ENCODE measurements around the gene MSI1. TPM values are rescaled to one million over a fixed set of nuclear protein-coding genes. Genes with fewer than 3 reads are reported as not detected.

Gene MSI1
- total and polyA plus RNA-seq, 2 of the 13 experiments (the other 11 are each of a cell fraction or from before 2014, with no cell fraction given), result 0.09 to 0.46 TPM

DNA sequence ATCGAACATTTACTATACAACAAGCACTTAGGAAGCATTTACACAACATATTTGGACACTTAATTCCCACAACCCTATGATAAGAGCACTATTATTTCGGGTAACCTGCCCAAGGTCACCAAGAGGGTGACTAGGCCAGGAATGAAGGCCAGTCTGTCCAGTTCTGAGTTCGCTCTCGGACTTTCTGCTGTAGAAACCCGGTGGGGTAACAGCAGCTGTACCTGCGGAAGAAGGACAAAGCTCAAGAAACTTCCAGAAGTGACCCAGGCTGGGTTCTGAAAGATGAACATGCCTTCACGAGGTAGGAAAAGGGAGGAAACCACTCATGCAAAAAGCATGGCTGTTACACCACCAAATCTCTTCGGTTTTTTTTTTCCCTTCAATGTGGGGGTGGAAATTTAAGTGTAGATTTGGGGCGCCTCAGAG, 52.2 kb downstream of the MSI1 start:
- no peaks in the 10 kb centered on the region for H3K9me3 ChIP-seq (ENCODE audit: low read length)
- ChIA-PET POLR2A (interaction anchor here (0.5 to 7.1 kb wide), 11 partner anchors 9 to 157 kb away, joined by 3 to 76 read pairs (median 4); partner anchors contain the start of genes RNU4-1, RNU4-2, RPLP0 and SIRT4), CTCF (ENCODE audit: low intra/inter-chr PET ratio, low total read pairs) (interaction anchor here (1.7 kb wide), 1 partner anchor 15 kb away, joined by 5 read pairs; the partner anchor contains the start of gene SIRT4)
- no peaks in the 10 kb centered on the region for H3K36me3 ChIP-seq (replicated peaks in 1 of 2; ENCODE audit: control insufficient read depth in 1 of 2, insufficient read depth in 2 of 2, low read length in 2 of 2)
- peak overlapping the region; percentile 70 to 82 (median 70) for H3K4me3 ChIP-seq (replicated peaks in 1 of 3; ENCODE audit: insufficient read depth in 1 of 3, low read depth in 2 of 3, low read length in 3 of 3)
- peaks cover 4% of the 10 kb centered on the region for H3K79me2 ChIP-seq (ENCODE audit: insufficient read depth, low read length)
- ATAC-seq, result peak; percentile 14
- peak overlapping the region; percentile 90 for H3K27ac ChIP-seq (ENCODE audit: extremely low read length, insufficient read depth, low read length)
- peaks cover 27% of the 10 kb centered on the region for H3K4me1 ChIP-seq (ENCODE audit: insufficient read depth, low read length)
- FAIRE-seq, result peak; percentile 32
- intact Hi-C loops (cut with micrococcal nuclease; ENCODE audit: unreplicated experiment) (no loop called here), in situ Hi-C loops (cut with HindIII; ENCODE audit: extremely low pct_ligation_motif_present, low pct_unique_long_range_greater_than_20kb) (no loop called here)
- peak overlapping the region; percentile 95 for H3K9ac ChIP-seq (ENCODE audit: insufficient read depth, low read depth, low read length)
- H2AFZ ChIP-seq (ENCODE audit: low read length), result no peak overlapping the region
- BruUV-seq (replicated peaks), result TSS peak; percentile 97
- H3K4me2 ChIP-seq (ENCODE audit: low read depth, low read length), result peak overlapping the region; percentile 95
- no peaks in the 10 kb centered on the region; a peak in 1 of 5 replicates for H3K27me3 ChIP-seq (ENCODE audit: control insufficient read depth in 1 of 2, insufficient read depth in 2 of 2, low read length in 2 of 2)
- WGBS (ENCODE audit: low lambda C conversion rate), result 5% methylated on average over 9 of the region's 9 CpGs
- H4K20me1 ChIP-seq (ENCODE audit: insufficient read depth, low read length), result no peaks in the 10 kb centered on the region
- peak; percentile 45 for DNase-seq (ENCODE audit: low spot score)
- no peak for TF ChIP-seq PBX3 (CRISPR knock-in tag; IDR thresholded peaks at IDR 0.05; ENCODE audit: borderline replicate concordance)
- TF ChIP-seq ZNF124 (CRISPR knock-in tag; IDR thresholded peaks at IDR 0.05), result 0 out of 2 replicates have a peak, but pooled peaks have one; percentile 13
- peak; percentile 41; the same call in 1 of the 2 replicates for TF ChIP-seq ZFY (CRISPR knock-in tag; IDR thresholded peaks at IDR 0.05)
- TF ChIP-seq POLR2A (IDR thresholded peaks at IDR 0.05; ENCODE audit: insufficient read depth in 1 of 2, low read depth in 2 of 2, low read length in 2 of 2), result peak in 1 of 2 experiments; percentile 2; a peak in 1 of 4 replicates
- 0 out of 2 replicates have a peak, but pooled peaks have one; percentile 7 for TF ChIP-seq KMT2B (CRISPR knock-in tag; IDR thresholded peaks at IDR 0.05)
- TF ChIP-seq, protein P1, sequence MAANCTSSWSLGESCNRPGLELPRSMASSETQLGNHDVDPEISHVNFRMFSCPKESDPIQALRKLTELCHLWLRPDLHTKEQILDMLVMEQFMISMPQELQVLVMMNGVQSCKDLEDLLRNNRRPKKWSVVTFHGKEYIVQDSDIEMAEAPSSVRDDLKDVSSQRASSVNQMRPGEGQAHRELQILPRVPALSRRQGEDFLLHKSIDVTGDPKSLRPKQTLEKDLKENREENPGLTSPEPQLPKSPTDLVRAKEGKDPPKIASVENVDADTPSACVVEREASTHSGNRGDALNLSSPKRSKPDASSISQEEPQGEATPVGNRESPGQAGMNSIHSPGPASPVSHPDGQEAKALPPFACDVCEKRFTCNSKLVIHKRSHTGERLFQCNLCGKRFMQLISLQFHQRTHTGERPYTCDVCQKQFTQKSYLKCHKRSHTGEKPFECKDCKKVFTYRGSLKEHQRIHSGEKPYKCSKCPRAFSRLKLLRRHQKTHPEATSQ (CRISPR knock-in tag; IDR thresholded peaks at IDR 0.05; ENCODE audit: borderline replicate concordance), result no peak
- no peak for TF ChIP-seq ZNF782 (CRISPR knock-in tag; IDR thresholded peaks at IDR 0.05; ENCODE audit: borderline replicate concordance)
- 0 out of 2 replicates have a peak, but pooled peaks have one; percentile 18 for TF ChIP-seq ZNF879 (CRISPR knock-in tag; IDR thresholded peaks at IDR 0.05)
- peak; percentile 38; the same call in 1 of the 2 replicates for TF ChIP-seq ZFX (CRISPR knock-in tag; IDR thresholded peaks at IDR 0.05; ENCODE audit: low read depth)
- TF ChIP-seq PCBP2 (optimal IDR thresholded peaks at IDR 0.05; ENCODE audit: low read depth, low read length, poor library complexity, severe bottlenecking), result no peak
- TF ChIP-seq LCORL (IDR thresholded peaks at IDR 0.05), result no peak
- 0 out of 2 replicates have a peak, but pooled peaks have one; percentile 17 for TF ChIP-seq LCORL (CRISPR knock-in tag; IDR thresholded peaks at IDR 0.05)
- no peak for TF ChIP-seq E2F2 (CRISPR knock-in tag; IDR thresholded peaks at IDR 0.05; ENCODE audit: borderline replicate concordance)
- TF ChIP-seq NCOA2 (CRISPR knock-in tag; IDR thresholded peaks at IDR 0.05), result 0 out of 2 replicates have a peak, but pooled peaks have one; percentile 2
- no peak for TF ChIP-seq ZBTB44 (CRISPR knock-in tag; IDR thresholded peaks at IDR 0.05)
- TF ChIP-seq RFX3 (CRISPR knock-in tag; IDR thresholded peaks at IDR 0.05), result no peak
- 0 out of 2 replicates have a peak, but pooled peaks have one; percentile 2 for TF ChIP-seq ZNF644 (CRISPR knock-in tag; IDR thresholded peaks at IDR 0.05; ENCODE audit: low read depth)
- TF ChIP-seq ZFP36L1 (CRISPR knock-in tag; IDR thresholded peaks at IDR 0.05), result no peak
- 0 out of 2 replicates have a peak, but pooled peaks have one; percentile 12 for TF ChIP-seq HINFP (CRISPR knock-in tag; IDR thresholded peaks at IDR 0.05; ENCODE audit: low read depth)
